DMS53 (cell line): Measurements from ENCODE around the gene FYN.

ENCODE experiments used
- DNase-seq: peaks from one replicate; lab custom pipeline; 2025; lab: John Stamatoyannopoulos, UW

FYN gene

DNA sequence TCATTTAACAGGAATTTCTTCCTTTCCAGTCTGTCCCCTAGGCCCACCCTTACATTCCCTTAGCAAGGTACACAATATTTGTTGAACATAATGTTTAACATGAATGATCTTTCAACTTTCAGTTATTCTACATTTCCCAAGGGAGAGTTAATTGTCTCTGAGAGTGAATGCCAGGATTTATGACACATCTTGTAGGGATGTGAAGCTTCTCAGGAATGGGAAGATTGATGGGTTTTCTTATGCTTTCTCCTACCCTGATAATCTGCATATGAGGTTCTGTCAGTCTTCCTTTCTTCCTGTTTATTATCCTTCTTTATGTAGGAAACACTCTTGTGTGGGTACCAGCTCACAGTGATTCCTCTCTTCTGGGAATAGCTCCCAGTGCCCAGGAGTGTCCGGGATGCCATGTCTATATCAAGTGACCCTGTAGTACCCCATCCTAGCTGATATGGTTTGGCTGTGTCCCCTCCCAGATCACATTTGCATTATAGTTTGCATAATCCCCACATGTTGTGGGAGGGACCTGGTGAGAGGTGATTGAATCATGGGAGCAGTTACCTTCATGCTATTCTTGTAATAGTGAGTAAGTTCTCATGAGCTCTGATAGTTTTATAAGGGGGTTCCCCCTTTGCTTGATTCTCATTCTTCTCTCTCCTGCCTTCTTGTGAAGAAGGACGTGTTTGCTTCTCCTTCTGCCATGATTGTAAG, 7.1 kb upstream of the FYN start:
- DNase-seq, result no peak

DNA sequence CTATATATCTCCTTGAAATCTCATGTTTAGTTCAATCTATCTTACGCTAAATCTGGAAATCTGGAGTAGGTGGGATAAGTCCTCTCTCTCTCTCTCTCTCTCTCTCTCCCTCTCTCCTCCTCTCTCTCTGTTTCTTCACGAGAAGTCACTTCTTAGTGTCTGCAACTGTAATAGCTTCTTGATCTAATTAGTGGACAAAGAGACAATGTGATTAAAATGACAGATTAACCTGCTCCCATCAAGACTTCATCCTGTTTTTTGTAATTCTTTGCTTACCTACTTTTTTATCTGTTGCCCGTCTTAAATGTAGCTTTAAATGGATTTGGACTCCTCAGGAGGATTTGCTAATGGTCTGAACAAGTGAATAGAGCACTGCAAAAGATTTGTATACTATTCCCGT, 2.5 kb upstream of the FYN start:
- no peak for DNase-seq

DNA sequence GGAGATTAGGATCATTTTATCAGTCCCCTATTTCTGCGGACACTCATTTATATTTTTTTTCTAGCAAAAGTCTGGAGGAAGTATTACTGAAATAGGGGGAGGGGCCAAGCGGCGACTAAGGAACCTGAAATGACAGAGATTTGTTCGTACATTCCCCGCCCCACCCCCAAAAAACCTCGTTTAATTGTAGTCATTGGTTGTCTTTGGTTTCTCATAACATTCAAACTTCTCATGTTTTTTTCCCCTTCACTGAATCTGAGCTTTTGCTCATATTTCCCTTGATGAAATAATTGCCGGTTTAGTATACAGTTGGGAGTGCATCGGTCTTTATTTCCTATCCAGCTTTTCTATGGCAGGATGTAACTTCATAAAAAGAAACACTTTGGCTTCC, 768 bp upstream of the FYN start:
- peak; percentile 51 for DNase-seq

DNA sequence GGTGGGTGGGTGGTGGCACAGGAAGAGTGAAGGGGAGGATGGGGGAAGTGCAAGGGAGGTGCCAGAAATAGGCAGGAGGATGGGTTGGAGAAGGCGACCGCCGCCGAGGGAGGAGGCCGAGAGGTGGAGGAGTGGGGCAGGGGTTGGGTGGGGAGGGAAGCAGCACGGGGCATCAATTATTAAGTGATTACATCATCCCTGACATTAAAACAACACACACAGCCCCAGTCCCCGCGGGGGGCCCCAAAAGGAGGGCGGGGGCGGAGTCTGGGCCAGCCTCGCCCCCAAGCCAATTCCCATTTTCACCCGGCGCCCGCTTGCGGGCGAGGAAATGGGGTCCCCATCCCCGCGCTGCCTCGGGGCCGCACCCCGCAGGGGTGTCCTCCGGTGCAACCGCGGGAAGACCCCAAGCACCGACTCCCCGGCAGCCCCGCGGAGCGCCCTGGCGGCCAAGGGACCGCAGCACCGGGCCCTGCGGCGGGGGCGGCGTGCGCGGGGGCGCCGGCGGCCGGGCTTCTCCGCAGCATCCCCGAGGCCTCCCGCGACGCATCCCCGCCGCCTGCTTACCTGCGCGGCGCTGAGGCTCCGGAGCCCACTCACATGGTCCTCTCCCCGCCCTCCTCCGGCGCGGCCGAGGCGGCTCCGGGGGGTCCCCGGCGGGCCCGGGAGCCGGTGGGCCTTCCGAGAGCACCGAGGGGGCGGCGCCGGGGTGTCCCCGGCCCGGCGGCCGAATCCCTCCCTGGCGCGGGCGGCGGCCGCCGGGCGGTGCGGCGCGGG, 663 bp downstream of the FYN start:
- DNase-seq, result peak; percentile 54

DNA sequence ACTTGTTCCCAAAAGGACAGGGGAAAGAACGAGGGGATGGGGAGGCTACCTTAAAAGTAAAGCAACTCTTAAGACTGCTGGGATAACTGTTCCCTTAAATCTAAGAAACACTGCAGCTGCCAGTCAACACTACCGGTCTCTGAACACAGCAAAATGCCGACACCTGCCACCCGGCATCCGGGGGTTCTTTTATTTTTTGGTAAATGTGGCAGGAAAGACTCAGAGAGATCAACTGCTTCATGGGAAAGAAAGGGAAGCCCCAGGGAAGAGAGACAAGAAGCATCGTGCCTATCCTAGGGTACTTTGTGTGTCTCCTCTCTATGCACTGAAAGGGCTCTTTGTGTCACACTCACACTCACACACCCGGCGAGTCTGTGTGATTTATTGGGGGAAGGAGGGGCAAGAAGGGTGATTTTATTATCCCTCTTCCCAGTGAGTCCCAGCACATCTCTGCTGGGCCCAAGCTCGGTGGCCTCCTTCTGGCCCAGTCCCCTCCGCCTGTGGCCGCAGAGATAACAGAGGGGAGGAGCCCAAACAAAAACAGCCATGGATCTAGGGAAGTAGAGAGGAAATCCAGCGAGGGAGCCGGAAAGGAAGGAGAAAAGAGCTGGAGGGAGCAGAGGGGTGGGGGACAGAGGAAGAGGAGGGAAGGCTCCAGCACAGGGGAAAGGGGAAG, 1.4 kb downstream of the FYN start:
- peak; percentile 50 for DNase-seq

DNA sequence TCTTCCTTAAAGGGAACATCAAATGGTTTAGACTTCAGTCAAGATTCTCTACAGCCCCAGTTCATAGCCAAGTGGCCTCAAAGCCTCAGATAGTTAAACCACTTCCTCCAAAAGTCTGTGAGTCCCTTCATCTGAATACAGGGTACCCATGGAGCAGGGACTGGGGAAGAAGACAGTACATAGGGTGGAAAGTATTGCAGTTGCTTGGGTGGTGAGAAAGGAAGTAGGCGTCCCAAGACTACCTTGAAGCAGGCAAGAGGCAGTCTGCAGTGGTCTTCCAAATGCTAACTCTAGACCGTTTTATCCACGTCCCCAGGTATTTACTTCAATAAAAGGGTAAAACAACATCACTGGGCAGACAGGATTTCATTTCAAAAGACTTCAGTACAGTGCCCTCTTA, 2.0 kb downstream of the FYN start:
- DNase-seq, result no peak

DNA sequence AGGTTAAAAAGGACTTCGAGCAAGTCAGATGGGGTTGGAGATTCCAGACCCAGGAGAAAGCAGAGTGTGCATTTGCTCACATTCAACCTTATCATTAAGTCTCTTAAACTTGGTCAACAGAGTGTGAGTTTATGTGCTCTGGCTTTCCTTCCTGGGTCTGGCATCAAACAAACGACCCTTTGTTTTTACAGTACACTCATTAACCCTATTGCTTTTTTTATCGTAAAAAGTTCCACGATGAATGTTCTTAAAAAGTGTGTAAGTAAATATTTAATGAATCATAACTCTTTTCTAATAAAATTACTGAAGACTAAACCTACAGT, 2.5 kb downstream of the FYN start:
- DNase-seq, result no peak

DNA sequence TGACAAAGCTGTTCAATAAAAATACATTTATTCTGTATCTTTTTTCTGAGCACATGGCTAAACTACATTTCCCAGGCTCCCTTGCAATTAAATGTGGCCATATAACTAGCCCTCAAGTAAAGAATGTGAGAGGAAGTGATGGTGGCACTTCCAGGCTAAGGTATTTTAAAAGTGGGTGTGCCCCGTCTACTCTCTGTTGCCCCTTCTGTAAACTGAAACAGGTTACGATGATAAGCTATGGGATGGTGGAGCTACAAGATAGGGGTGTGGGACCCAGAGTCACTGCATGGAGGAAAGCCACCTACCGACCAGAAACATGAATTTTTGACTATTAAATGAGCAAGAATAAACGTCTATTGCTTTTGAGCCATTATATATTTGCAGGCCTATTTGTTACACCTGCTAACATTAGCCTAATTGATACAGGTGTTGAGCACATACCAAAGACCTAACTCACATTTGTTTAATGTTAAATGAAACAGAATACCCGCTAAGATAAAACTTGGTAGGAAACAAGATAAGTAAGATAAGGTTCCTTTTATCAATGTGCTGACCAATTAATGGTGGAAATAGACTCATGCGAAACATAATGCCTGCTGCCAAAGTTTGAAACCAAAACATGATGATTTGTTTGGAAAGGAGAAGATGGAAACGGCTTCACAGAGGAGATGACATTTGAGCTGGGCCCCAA, 3.1 kb downstream of the FYN start:
- no peak for DNase-seq

DNA sequence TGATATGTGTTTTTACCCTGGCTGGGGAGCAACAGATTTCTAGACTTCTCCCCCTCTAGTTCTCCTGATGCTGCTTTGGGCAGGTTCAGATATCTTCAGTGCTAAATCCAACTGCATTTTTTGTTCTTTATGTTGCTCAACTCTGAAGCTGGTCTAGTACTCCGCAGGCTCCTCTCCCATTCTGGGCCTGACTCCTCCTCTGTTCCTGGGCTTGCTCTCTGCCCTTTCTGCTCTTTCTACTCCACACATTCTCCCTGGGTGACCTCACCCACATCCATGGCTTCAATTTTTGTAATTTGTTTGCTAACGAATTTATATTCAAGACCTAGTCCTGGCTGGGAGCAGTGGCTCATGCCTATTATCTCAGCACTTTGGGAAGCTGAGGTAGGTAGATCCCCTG, 6.4 kb downstream of the FYN start:
- DNase-seq, result no peak

DNA sequence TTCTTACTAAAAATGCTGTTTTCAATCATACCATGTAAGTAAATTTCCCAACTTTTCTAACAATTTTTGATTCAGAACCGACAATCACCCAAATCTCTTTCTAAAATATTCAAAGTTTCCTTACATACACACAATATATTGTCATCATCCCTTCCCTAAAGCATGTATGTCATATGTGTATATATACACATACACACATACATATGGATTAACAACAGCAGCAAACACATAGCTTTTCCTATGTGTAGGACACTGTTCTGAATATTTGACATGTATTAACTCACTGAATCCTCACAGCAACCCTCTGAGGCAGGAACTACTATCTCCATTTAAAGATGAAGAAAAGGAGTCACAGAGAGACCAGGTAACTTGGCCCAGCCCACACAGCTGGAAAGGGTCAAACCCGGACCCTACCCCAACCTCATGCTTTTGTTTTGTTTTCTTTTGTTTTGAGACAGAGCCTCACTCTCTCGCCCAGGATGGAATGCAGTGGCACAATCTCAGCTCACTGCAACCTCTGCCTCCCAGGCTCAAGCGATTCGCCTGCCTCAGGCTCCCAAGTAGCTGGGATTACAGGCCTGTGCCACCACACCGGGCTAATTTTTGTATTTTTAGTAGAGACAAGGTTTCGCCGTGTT, 7.2 kb downstream of the FYN start:
- no peak for DNase-seq

DNA sequence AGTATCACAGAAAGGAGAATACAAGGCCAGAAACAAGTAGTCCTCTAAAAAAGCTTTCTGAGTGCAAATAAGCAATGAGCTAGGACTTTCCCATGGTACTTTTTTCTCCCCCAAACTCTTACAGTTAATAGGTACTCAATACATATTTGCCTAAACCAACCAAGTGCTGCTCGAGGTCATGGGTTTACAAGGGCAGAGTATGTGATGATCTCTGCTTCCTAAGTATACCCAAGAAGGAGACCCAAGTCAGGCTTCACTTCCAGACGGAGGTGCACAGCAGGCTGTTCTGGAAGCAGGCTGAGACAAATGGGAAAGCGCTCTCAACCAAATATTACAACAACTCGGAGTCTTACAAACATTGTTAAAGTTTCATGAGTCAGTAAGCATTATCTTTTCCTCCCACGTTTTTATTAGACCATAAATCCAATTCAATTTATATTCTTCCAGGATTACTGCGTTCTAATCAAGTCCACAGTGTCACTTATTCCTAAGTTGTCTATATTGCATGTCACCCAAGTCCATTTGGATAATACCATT, 8.1 kb downstream of the FYN start:
- no peak for DNase-seq

DNA sequence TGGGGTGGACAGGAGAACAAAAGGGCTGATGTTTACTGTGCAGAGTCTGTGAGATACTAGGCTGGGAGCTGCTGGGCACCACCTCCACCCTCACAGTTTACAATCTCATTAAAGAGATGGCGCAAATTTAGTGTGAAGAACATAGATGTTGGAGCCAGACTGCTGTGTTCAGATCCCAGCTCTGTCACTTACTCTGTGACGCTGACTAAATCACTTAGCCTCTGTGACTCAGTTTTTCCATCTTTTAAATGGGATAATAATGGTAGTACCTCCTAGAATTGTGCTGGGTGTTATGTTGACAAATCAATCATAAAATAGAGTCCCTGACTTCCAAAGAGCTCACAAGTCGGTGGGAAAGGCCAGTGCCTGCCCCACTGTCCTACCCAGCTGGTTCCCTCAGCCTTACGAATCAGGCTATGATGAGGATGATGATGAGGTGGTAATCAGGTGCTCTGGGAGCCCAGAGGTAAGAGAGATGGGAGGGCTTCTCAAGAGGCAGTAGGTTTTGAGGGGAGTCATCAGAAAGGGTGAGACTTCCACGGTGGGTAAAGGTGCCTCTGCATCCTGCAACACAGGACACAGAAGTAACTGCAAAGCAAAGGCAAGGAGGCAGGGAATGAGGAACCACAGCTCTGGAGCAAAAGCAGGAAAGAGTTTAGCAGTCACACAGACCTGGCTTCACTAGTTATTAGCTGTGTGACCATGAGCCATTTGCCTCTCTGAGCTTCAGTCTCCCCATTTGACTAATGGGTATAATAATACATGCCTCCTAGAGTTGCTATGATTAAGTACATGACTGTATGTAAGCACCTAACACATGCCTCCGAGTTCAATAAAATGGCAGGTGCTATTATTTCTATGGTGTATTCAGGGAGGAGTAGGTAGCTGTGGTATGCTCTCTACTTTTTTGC, 8.9 kb downstream of the FYN start:
- DNase-seq, result no peak

DNA sequence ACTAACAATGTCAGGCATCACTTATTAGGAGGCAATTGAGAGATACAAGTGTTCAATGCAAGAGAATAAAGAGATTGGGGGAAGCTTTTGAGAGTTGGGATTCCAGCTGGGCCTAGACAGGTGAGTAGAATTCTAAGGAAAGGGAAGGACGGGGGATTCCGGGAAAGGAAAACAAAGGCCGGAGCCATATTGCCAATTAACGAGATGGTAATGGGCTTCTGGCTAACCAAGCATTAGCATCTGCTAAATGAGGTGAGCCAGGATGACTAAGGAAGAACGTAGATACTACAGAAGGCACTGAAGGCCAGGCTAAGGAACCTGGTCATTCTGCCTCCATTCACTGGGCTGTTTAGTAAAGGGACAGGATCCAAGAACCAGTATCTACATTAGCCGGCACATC, 10.5 kb downstream of the FYN start:
- DNase-seq, result no peak

DNA sequence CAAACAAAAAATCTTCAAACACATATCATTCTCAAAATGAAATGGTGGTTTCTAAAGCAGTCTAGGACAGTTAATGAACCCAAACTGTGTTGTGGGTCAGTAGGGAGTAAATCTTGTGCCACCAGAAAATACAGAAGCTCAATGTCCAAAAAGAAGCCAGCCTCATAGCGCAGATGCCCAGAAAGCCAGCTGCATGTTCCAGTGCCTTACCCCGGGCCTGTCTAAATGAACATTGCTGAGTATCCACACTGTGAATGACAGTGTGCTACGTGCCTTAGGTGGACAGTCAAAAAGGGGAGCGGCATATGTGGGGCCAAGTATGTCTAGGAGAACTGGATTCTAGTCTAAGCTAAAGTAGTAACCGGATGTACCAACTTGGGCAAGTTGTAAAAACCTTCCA, 10.9 kb downstream of the FYN start:
- no peak for DNase-seq

DNA sequence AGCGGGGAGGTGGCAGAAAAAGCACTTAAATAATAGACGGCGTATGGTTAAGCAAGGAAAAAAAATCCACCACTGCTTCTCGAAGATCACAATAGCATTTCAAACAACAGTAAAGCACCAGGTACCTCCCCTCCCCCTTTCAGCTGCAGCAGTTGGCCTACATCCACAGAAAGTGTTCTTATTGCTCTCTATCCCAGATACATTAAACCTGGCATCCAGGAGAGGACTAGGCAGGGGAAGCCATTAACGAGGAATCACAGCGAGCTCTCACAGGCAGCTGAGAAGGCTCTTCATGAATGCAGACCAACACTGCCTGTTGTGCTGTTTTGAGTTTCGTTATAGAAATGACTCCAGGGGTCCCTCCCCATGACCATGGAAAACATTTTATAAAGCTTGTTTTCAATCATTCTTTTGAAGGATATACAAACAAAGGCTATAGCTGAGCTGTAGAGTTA, 11.8 kb downstream of the FYN start:
- peak; percentile 3 for DNase-seq

DNA sequence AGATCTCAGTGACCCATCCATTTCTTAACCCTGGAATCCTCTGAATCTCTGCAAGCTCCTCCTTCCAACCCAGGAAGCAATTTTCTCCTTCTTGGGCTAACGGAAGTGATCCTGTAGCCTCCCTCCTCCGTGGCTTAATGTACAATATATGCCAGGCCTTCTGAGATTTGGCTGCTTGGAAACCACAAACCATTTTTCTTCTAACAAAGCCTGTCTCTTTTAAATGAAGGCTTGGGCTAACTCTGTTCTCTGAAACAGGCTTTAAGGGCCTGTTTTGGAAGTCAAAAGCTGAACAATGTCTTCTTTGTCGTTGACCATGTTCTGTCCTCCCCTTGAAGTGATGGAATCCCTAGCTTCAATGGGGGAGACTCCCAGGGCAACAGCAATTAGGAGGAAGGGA, 14.9 kb downstream of the FYN start:
- DNase-seq, result no peak

DNA sequence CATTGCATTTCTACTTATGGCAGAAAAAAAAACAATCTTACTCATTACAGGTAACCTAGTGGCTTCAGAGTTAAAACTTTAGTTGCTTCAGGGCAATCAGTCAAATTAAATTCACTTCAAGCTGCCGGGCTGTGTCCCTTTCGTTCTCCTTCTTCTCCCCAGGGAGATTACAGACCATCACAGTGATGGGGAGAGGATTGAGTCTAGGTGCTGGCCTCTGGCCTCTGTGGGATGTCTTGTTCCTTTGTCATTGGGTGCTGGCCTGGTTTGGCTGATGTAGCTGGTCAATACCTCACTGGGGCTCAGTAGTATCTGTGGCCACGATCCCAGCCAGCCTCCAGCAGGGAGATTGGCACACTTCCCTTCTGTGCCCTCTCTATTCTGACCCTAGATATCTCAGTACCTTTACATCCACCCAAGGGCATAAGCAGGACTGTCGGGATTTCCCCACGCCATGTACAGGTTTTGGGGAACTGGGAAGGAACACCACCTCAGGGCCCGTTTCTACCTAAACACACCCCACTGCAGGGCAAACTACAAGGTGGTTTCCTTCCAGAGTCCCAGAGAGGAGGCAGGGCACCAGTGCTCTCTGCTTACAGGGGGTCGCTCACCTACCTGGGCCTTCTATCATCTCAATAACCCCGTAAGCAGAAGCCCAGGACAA, 15.4 kb downstream of the FYN start:
- DNase-seq, result no peak

DNA sequence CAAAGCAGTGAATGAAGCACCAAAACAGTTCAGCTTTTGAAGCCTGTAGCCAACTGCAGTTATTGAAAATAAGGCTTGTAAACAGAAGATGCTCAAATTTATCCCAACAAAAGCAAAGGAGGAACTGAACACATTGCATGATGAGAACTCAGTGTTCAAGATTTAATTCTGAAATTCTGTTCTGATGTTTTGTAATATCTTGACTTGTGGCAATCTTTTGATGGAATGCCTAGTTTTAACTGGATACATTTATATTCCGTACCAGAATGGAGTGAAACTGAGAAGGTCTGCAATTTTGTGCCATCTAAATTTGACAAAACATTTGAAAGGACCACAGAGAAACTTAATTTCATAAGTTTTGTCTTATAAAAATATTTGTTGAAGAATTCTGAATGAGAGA, 17.5 kb downstream of the FYN start:
- no peak for DNase-seq

DNA sequence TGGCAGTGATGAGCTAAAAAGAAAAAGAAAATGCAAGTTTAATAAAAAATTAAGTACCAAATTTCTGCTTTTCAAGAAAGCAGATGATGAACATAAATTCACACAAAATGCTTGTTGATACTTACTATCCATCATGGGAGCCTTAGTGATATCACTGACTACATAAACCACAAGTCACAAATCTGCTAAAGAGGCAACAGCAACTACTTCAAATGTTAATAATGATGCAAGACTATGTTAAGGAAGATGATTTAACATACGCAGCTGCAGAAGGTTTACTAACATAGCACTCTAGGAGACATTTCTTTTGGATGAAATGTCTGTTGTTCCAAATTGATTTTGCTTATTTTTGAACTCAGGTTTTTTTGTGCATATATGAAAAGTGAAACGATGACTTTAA, 18.6 kb downstream of the FYN start:
- DNase-seq, result no peak

DNA sequence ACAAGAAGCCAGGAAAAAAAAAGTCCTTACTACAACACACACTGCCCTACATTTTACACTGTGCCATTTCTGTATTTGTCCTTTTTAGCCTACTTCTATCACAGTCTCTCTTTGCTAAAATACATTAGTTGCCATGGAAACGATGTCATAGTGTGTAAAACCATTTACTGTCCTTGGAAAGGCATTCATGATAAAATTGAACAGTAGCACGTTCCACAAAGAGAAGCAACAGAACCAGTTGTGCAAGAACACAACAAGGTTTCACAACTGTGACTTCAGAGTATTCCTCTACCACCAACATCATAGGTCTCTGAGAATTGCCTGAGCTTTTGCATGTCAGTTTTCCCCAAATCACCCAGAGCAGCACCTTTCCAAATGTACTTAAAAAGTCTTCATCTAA, 20.5 kb downstream of the FYN start:
- peak; percentile 8 for DNase-seq
